GM12878 (cell line): ENCODE measurements around the gene GALNT17. TPM values are rescaled to one million over a fixed set of nuclear protein-coding genes. Genes with fewer than 3 reads are reported as not detected.

ENCODE experiments used
- ATAC-seq: fragments of 200-7000 bp; cut with Tn5 transposase; 3 replicates; pipeline ENCODE4 v1.9.1; 2020; ENCODE audit warnings: mild to moderate bottlenecking, moderate library complexity
- BruUV-seq: library from RNA; stranded (reverse); fragments of 400-500 nt; replicated peaks from 2 replicates; lab custom pipeline; 2021; lab: Mats Ljungman, UMichigan
- CTCF ChIA-PET: fragments of 300-600 bp; sonication (Branson Sonifier 250); formaldehyde crosslinking; extraction: SDS; loops from one replicate; lab custom pipeline; 2021; ENCODE audit warnings: inconsistent platforms; lab: Yijun Ruan, JAX
- POLR2A ChIA-PET: fragments of 350-600 bp; formaldehyde crosslinking; extraction: SDS; loops from one replicate; lab custom pipeline; 2021; ENCODE audit warnings: inconsistent platforms; lab: Charles Lee
- RAD21 ChIA-PET: fragments of 300-600 bp; sonication (Branson Sonifier 250); formaldehyde crosslinking; loops from one replicate; lab custom pipeline; 2023; ENCODE audit warnings: antibody characterized with exemption; ENCODE audit not compliant: unreplicated experiment; lab: Charles Lee
- SMC1A ChIA-PET: fragments of 300-600 bp; sonication (Branson Sonifier 250); formaldehyde crosslinking; loops from one replicate; lab custom pipeline; 2023; ENCODE audit not compliant: unreplicated experiment, uncharacterized antibody; lab: Charles Lee
- DNase-seq: peaks from one replicate; pipeline ENCODE4 v3.0.0-alpha.2; 2011; ENCODE audit warnings: low read depth, low spot score
- FAIRE-seq: peaks from 3 replicates; lab custom pipeline; 2011; peaks lifted over from hg19 to GRCh38; lab: Jason Lieb, UNC
- H2AFZ ChIP-seq: 2 replicates; pipeline ENCODE4 v1.6.0; 2011; ENCODE audit warnings: low read depth, low read length, control low read depth; ENCODE audit not compliant: control insufficient read depth
- H3K27ac ChIP-seq: 2 replicates; pipeline ENCODE4 v1.5.1; 2011; ENCODE audit warnings: control low read depth; ENCODE audit not compliant: control insufficient read depth, insufficient read depth
- H3K27me3 ChIP-seq, 2 experiments: replicated peaks in 1 of 2; 2 replicates each; pipeline versions ENCODE4 v1.6.0 to v1.6.1; 2011; ENCODE audit warnings: low read length in 1 of 2; ENCODE audit not compliant: control insufficient read depth in 2 of 2, insufficient read depth in 2 of 2
- H3K36me3 ChIP-seq, 2 experiments: 2 replicates each; pipeline ENCODE4 v1.5.1; 2011; ENCODE audit warnings: low read length in 1 of 2; ENCODE audit not compliant: control insufficient read depth in 2 of 2, insufficient read depth in 2 of 2
- H3K4me1 ChIP-seq: 2 replicates; pipeline ENCODE4 v1.6.1; 2011; ENCODE audit warnings: mild to moderate bottlenecking, low read length, moderate library complexity, mixed read lengths; ENCODE audit not compliant: control insufficient read depth, insufficient read depth
- H3K4me2 ChIP-seq: 2 replicates; pipeline ENCODE4 v1.6.0; 2011; ENCODE audit warnings: control low read depth; ENCODE audit not compliant: control insufficient read depth, insufficient read depth
- H3K4me3 ChIP-seq: fragments of 200-600 bp; sonication (generic); 2 replicates; pipeline ENCODE4 v1.5.1; 2016
- H3K79me2 ChIP-seq: 2 replicates; pipeline ENCODE4 v1.6.0; 2011; ENCODE audit warnings: low read length; ENCODE audit not compliant: control insufficient read depth, insufficient read depth
- H3K9ac ChIP-seq: 2 replicates; pipeline ENCODE4 v1.8.0; 2011; ENCODE audit warnings: low read length, control low read depth, mixed read lengths; ENCODE audit not compliant: control insufficient read depth, insufficient read depth
- H3K9me3 ChIP-seq: replicated peaks from 3 replicates; pipeline ENCODE4 v1.5.1; 2011; ENCODE audit warnings: mild to moderate bottlenecking, low read length; ENCODE audit not compliant: control insufficient read depth, insufficient read depth
- H4K20me1 ChIP-seq: 2 replicates; pipeline ENCODE4 v1.6.0; 2011; ENCODE audit not compliant: control insufficient read depth, insufficient read depth
- ATF2 ChIP-seq: IDR thresholded peaks from 2 replicates; pipeline ENCODE4 v1.6.1; 2012; ENCODE audit warnings: low read length, inconsistent platforms
- BCL11A ChIP-seq: IDR thresholded peaks from 2 replicates; pipeline ENCODE4 v1.6.1; 2011; ENCODE audit warnings: low read depth, low read length
- CHD2 ChIP-seq: IDR thresholded peaks from 2 replicates; pipeline ENCODE4 v1.6.1; 2011; ENCODE audit warnings: low read depth, low read length, improper control_type of control experiment, borderline replicate concordance
- ESRRA ChIP-seq: IDR thresholded peaks from 2 replicates; pipeline ENCODE4 v1.6.1; 2012; ENCODE audit warnings: mild to moderate bottlenecking, low read length, improper control_type of control experiment
- KAT2A ChIP-seq: conservative IDR thresholded peaks from 2 replicates; pipeline ENCODE4 v1.6.1; 2011; ENCODE audit warnings: low read depth, low read length; ENCODE audit not compliant: control insufficient read depth
- KDM1A ChIP-seq: fragments of 200-600 bp; sonication (generic); IDR thresholded peaks from 2 replicates; pipeline ENCODE4 v1.6.1; 2016; ENCODE audit warnings: borderline replicate concordance
- LARP7 ChIP-seq: fragments of 450-650 bp; IDR thresholded peaks from 2 replicates; pipeline ENCODE4 v1.6.1; 2017; ENCODE audit warnings: mild to moderate bottlenecking
- MEF2A ChIP-seq: IDR thresholded peaks from 2 replicates; pipeline ENCODE4 v1.6.1; 2011; ENCODE audit warnings: low read depth, mild to moderate bottlenecking, low read length, moderate library complexity; ENCODE audit not compliant: insufficient read depth
- PAX5 ChIP-seq: IDR thresholded peaks from 2 replicates; pipeline ENCODE4 v1.6.1; 2011; ENCODE audit warnings: low read depth, low read length, borderline replicate concordance
- RAD51 ChIP-seq: fragments of 450-650 bp; IDR thresholded peaks from 2 replicates; pipeline ENCODE4 v1.6.1; 2016; ENCODE audit warnings: moderate library complexity, mild to moderate bottlenecking, inconsistent platforms
- RELA ChIP-seq: fragments of 450-650 bp; IDR thresholded peaks from 2 replicates; pipeline ENCODE4 v1.8.0; 2014; ENCODE audit warnings: borderline replicate concordance; ENCODE audit not compliant: partially characterized antibody
- SREBF2 ChIP-seq: IDR thresholded peaks from 2 replicates; pipeline ENCODE4 v1.6.1; 2012; ENCODE audit warnings: mild to moderate bottlenecking, low read length
- TBL1XR1 ChIP-seq: IDR thresholded peaks from 2 replicates; pipeline ENCODE4 v1.6.1; 2012; ENCODE audit warnings: low read depth, low read length, improper control_type of control experiment
- TCF12 ChIP-seq: IDR thresholded peaks from 2 replicates; pipeline ENCODE4 v1.6.1; 2011; ENCODE audit warnings: low read depth, mild to moderate bottlenecking, low read length
- WRNIP1 ChIP-seq: IDR thresholded peaks from 2 replicates; pipeline ENCODE4 v1.6.1; 2011; ENCODE audit warnings: low read depth, low read length, improper control_type of control experiment, borderline replicate concordance
- ZNF217 ChIP-seq: fragments of 450-650 bp; IDR thresholded peaks from 2 replicates; pipeline ENCODE4 v1.6.1; 2017; ENCODE audit warnings: antibody characterized with exemption, mild to moderate bottlenecking
- ZNF384 ChIP-seq: IDR thresholded peaks from 2 replicates; pipeline ENCODE4 v1.6.1; 2012; ENCODE audit warnings: low read depth, mild to moderate bottlenecking, low read length, improper control_type of control experiment, borderline replicate concordance
- WGBS: methylation state at CpG from one replicate; pipeline ENCODE4 v1.1.6; 2016; ENCODE audit warnings: low lambda C conversion rate; ENCODE audit not compliant: insufficient replicate concordance, insufficient coverage; ENCODE audit errors: missing lambda C conversion rate; 5-methylcytosine and 5-hydroxymethylcytosine counted together
- in situ Hi-C: fragments of 300-500 bp; cut with MboI; formaldehyde crosslinking; loops from 9 replicates; pipeline ENCODE4 v1.14.3; 2018; ENCODE audit warnings: mixed read lengths
- intact Hi-C: fragments of 100-400 bp; cut with micrococcal nuclease; formaldehyde crosslinking; loops from one replicate; pipeline ENCODE4 v1.14.2; 2022; ENCODE audit not compliant: unreplicated experiment
- polyA plus RNA-seq, 11 experiments: library from polyadenylated mRNA; depleted of rRNA in 4 of 11; unstranded in 6 of 11; stranded (reverse) in 5 of 11; fragments of >200 nt; fragmentation: Nextera tagmentation in 4 of 11; fragmentation: Illumina TruSeq in 1 of 11; extraction: Ambion mirVana in 4 of 11; extraction: Trizol in 1 of 11; gene quantifications; 1 replicate in 1 of 11; 2 replicates in 10 of 11; pipeline versions ENCODE4 v1.2.1 to v1.2.3, GENCODE V29; 2011 to 2016; ENCODE audit warnings: inconsistent platforms in 2 of 11, missing spikeins in 2 of 11, low read depth in 1 of 11
- total RNA-seq, 4 experiments: library from RNA; depleted of rRNA in 3 of 4; stranded (reverse); fragments of >200 nt in 3 of 4; fragmentation: Illumina TruSeq in 1 of 4; extraction: Trizol in 1 of 4; gene quantifications; 2 replicates each; pipeline versions ENCODE4 v1.2.1 to v1.2.3, GENCODE V29; 2013 to 2021
- TF ChIP-seq, protein P1 (sequence below): IDR thresholded peaks from 2 replicates; pipeline ENCODE4 v1.6.1; 2012; ENCODE audit warnings: low read depth, low read length, improper control_type of control experiment
- TF ChIP-seq, protein P2 (sequence below): IDR thresholded peaks from 2 replicates; pipeline ENCODE4 v1.6.1; 2012; ENCODE audit warnings: low read depth, low read length, improper control_type of control experiment

Gene GALNT17
- total and polyA plus RNA-seq, 10 of the 15 experiments (the other 5 are each of a cell fraction or from before 2014, with no cell fraction given): 0.12 to 0.15 TPM; not detected in 8

DNA sequence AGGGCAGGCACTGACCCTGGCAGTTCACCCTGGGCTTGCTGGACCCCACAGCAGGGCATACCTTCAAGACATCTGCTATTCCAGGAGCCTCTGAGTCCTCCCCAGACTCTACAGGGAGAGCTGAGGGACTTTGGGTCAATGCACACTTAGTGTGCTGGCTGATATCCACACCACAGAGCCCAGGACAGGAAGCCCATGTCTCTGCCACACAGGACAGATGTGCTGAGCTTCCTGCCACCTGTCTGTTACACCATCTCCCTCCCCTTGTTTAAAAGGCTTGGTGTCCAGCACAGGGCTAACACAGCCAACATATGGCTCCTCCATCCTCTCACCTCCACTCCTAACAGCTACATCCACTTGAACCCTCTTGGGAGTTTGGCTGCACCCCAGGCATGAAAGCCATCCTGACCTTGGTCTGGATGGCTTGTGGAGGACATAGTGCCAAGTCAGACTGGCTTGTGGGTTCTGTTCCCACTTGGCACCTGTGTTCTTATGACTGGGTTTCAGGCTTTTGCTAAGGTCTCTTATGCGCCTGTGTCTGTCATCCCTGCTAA is 529.8 kb downstream of the GALNT17 start:
- H3K36me3 ChIP-seq: no peaks in the 10 kb centered on the region
- no peak overlapping the region for H3K4me3 ChIP-seq
- ChIA-PET RAD21 (no interaction called here), SMC1A (no interaction called here), POLR2A (no interaction called here), CTCF (no interaction called here)
- no peak for ATAC-seq
- TF ChIP-seq, protein P1, sequence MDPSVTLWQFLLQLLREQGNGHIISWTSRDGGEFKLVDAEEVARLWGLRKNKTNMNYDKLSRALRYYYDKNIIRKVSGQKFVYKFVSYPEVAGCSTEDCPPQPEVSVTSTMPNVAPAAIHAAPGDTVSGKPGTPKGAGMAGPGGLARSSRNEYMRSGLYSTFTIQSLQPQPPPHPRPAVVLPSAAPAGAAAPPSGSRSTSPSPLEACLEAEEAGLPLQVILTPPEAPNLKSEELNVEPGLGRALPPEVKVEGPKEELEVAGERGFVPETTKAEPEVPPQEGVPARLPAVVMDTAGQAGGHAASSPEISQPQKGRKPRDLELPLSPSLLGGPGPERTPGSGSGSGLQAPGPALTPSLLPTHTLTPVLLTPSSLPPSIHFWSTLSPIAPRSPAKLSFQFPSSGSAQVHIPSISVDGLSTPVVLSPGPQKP: no peak
- no peak for TF ChIP-seq RAD51
- TF ChIP-seq, protein P2, sequence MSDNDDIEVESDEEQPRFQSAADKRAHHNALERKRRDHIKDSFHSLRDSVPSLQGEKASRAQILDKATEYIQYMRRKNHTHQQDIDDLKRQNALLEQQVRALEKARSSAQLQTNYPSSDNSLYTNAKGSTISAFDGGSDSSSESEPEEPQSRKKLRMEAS: no peak
- no peak for TF ChIP-seq TBL1XR1
- no peak for TF ChIP-seq WRNIP1
- H3K4me2 ChIP-seq: no peak overlapping the region
- H3K27ac ChIP-seq: no peak overlapping the region
- H2AFZ ChIP-seq: no peak overlapping the region
- in situ Hi-C loops: no loop called here
- no peaks in the 10 kb centered on the region for H3K79me2 ChIP-seq
- H4K20me1 ChIP-seq: no peaks in the 10 kb centered on the region
- no peaks in the 10 kb centered on the region; the same call in 2 of the 3 replicates for H3K9me3 ChIP-seq
- DNase-seq: no peak
- BruUV-seq: no TSS peak
- no peak overlapping the region for H3K9ac ChIP-seq
- H3K4me1 ChIP-seq: no peaks in the 10 kb centered on the region
- FAIRE-seq: no peak
- intact Hi-C loops: no loop called here
- H3K27me3 ChIP-seq: no peaks in the 10 kb centered on the region
- WGBS: 100% methylated on average over 1 of the region's 1 CpG

- H3K4me3 ChIP-seq: no peak overlapping the region
- no peak overlapping the region for H3K27ac ChIP-seq
- no TSS peak for BruUV-seq
- ATAC-seq (no peak), DNase-seq (no peak), FAIRE-seq (no peak)
- no peaks in the 10 kb centered on the region for H4K20me1 ChIP-seq
- no peak overlapping the region for H3K9ac ChIP-seq
- TF ChIP-seq RELA (no peak), MEF2A (no peak), ATF2 (no peak), LARP7 (no peak), PAX5 (no peak), TCF12 (no peak), ZNF217 (no peak), ESRRA (no peak), KDM1A (no peak), BCL11A (no peak), SREBF2 (no peak), CHD2 (no peak), ZNF384 (no peak), KAT2A (no peak)
- H3K9me3 ChIP-seq: no peaks in the 10 kb centered on the region; the same call in 2 of the 3 replicates
- no peaks in the 10 kb centered on the region for H3K4me1 ChIP-seq
- ChIA-PET CTCF (no interaction called here), SMC1A (no interaction called here), RAD21 (no interaction called here), POLR2A (no interaction called here)
- H3K79me2 ChIP-seq: no peaks in the 10 kb centered on the region
- no peak overlapping the region for H2AFZ ChIP-seq
- no peaks in the 10 kb centered on the region for H3K27me3 ChIP-seq
- H3K36me3 ChIP-seq: no peaks in the 10 kb centered on the region
- WGBS: 87% methylated on average over 3 of the region's 3 CpGs
- in situ Hi-C loops (no loop called here), intact Hi-C loops (no loop called here)
- no peak overlapping the region for H3K4me2 ChIP-seq
These were observed 533.8 kb downstream of the GALNT17 start for GRCh38 chr7:71665716-71666115.
